GM18519 (cell line): ENCODE data around the gene AOX1.
"Not testable (repeated sequence)": the region's sequence is repeated elsewhere in the genome, so short reads cannot be mapped to it uniquely, and the experiment has no call there.

Experiments used
- ATAC-seq: cut with Tn5 transposase; IDR thresholded peaks from one replicate; pipeline ENCODE4 v1.9.1; 2021; ENCODE audit warnings: mild to moderate bottlenecking, moderate library complexity; ENCODE audit not compliant: unreplicated experiment, low FRiP score

Gene AOX1

DNA sequence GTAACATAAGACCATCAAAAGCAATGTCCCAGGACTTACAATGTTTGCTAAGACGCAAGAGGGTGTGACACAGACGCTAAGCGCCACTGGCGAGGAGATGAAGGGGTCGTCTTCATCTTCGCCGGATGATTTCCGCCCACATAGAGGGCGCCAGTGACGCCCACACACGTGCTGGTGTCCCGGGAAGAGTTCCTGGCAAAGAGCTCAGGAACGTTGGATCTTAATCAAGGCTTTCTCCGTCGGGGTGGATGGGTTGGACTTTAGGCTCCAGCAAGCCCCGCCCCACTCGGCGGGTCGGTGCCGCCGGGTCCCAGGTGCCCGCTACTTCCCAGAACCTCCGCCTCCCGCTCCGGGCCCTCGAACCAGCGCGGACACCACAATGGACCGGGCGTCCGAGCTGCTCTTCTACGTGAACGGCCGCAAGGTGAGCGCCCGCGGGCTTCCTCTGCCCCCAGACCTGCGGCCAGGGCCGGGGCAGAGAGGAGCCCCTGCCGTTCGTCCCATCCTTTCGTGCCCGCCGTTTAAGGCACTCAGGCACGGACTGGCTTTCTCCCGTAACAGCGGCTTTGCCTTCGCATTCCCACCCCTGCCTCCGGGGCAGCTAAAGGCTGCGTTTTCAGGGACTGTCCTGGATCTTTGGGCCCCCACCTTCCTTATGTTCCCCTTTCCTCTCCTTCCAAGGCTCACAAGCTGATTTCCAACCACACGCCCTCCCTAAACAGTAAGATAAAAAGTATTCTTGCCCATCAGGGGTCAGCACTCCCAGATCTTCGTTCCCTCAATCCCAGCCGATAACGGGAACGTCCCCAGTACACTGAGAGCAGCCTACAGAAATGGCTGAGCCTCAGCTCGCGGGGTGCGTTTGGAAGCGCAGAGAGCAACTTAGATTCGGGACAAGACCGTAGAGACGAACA is at the start of gene AOX1:
TSS of gene AOX1 (plus strand) at position 285 of the 914 bp plus-strand sequence. CDS start at position 380, 95 bp downstream.
- ATAC-seq: no peak

DNA sequence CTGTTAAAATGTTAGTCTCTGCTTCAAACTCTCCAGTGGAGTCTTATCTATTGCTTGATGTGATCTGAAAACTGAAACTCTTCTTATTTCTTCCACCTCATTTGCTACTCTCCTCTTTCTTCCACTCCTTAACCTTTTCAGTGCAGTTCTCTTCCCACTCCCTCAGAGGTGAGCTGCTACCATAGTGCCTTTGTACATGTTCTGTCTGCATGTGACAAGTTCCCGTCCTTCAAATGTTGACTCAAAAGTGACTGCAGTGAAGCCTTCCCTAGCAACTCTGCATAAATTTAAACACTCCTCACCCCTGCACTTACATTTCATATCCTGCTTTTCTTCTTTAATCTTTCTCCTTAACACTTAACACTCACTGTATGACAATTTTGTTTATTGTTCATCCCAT is 47.7 kb upstream of the AOX1 start:
- ATAC-seq: no peak

DNA sequence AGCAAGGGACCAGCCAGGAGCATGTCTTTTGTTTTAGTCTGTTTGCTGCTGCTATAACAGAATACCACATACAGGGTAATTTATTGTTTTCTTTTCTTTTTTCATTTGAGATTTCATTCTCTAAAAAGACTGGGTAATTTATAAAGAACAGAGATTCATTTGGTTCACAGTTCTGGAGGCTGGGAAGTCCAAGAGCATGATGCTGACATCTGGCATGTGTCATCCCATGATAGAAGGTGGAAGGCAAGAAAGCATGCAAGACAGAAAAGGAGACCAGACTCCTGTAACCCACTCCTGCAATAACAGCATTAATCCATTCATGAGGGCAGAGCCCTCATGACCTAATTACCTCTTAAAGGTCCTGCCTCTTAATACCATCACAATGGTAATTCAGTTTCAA is 45.0 kb upstream of the AOX1 start:
- no peak for ATAC-seq

DNA sequence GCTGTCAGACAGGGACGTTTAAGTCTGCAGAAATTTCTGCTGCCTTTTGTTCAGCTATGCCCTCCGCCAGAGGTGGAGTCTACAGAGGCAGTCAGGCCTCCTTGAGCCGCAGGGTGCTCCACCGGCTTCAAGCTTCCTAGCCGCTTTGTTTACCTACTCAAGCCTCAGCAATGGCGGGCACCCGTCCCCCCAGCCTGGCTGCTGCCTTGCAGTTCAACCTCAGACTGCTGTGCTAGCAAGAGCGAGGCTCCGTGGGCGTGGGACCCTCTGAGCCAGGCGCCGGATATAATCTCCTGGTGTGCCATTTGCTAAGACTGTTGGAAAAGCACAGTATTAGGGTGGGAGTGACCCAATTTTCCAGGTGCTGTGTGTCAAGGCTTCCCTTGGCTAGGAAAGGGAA is 19.2 kb upstream of the AOX1 start:
- ATAC-seq: not testable (repeated sequence)

DNA sequence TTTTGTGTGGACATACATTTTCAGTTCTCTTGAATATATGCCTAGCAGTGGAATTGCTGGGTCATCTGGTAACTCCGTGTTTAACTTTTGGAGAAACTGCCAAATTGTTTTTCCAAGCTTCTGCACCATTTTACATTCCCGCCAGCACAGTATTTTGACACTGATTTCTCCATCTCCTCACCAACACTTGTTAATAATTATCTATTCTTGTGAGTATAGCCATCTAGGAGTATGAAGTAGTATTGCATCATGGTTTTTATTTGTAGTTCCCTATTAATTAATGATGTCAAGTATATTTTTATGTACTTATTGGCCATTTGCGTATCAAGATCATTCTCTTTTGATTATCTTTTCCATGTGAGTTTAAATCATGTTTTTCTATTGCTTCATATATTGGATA is 17.9 kb upstream of the AOX1 start:
- ATAC-seq: no peak

DNA sequence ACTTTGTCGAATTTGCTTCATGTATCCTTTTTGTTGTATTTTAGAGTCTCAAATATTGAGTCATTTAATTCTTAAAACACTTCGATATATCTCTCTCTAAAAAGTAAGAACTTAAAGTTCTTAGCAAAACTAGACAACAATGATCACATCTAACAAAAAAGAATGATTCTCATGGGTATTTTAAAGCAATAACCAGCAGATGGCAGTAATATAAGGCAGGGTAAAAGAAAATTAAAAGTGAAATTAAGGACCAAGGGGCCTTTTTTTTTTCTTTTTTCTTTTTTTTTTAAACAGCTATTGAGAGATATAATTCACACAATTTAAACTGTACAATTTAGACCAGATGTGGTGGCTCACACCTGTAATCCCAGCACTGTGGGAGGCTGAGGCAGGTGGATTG is 9.9 kb upstream of the AOX1 start:
- no peak for ATAC-seq

DNA sequence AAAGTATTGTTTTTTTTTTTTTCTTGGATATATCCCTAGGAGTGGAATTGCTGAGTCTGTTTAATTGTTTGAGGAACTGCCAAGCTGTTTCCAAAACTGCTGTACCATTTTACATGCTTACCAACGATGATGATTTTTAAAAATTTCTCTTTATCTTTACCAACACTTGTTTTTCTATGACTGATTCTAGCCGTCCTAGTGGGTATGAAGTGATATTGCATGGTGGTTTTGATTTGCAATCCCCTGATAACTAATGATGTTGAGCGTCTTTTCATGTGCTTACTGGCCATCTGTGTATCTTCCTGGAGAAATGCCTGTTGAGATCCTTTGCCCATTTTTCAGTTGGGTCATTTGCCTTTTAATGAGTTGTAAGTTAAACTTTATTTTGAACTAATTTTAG is 8.8 kb upstream of the AOX1 start:
- ATAC-seq: no peak

DNA sequence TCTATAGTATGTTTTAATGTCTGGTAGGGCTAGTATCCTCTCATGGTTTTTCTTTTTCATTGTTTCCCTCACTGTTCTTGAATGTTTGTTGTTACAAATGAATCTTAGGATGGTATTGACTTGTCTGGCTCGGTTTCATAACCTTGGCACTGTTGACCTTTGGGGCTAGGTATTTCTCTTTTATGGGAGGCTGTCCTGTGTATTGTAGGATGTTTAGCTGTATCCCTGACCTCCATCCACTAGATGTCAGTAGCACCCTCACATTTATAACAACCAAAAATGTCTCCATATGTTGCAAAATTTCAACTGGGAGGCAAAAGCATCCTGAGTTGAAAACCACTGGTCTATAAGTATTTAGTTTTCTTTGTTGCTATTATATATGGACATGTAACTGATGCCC is 7.0 kb upstream of the AOX1 start:
- no peak for ATAC-seq

DNA sequence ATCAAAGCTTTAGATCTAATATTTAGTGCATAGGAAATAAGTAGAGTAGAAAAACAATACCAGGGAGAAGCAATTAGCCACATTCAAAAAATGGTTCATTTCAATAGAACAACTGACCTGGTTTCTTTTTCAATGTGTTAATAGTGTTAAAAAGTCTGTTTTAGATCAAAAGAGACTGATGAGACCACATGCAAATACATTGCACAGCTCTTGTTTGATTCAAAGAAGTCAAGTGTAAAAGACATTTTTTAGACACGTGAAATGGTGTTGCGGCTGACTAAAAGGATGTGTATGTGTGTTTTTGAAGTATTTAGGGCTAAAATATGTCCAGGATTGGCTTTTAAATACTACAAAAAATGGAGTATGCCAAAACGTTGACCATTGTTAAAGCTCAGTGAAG is 1.2 kb upstream of the AOX1 start:
- no peak for ATAC-seq

DNA sequence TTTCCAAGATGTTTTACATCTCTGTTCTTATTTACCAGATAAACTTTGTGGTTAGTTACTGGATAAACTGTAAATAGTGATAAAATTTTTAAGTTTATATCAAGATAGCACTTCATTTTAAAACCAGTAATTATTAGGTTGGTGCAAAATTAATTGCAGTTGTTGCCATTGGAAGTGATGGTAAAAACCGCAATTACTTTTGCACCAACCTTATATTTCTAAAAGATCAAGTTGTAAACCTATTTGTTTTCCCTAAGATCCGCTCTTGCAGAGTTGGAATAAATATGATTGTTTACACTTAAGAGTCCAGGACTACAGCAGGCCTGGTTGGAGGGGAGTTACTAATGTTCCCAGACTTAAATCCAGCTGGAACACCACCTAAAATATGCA is 479 bp upstream of the AOX1 start:
- no peak for ATAC-seq

DNA sequence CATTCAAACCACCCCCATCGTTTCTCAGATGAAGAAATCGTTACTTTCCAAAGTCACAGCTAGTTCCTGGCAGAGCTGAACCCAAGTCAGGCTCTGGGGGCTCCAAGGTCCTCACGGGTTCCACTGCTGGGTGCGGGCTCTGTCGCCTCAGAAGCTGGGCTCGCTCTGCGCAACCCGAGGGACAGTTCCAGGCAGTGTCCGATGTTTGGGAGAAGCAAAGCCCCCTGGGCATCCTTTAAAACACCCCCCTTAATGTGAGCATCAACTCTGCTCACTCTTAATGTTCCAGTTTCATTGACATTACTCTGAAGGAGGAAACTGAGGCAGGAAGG is 796 bp downstream of the AOX1 start:
- ATAC-seq: no peak

DNA sequence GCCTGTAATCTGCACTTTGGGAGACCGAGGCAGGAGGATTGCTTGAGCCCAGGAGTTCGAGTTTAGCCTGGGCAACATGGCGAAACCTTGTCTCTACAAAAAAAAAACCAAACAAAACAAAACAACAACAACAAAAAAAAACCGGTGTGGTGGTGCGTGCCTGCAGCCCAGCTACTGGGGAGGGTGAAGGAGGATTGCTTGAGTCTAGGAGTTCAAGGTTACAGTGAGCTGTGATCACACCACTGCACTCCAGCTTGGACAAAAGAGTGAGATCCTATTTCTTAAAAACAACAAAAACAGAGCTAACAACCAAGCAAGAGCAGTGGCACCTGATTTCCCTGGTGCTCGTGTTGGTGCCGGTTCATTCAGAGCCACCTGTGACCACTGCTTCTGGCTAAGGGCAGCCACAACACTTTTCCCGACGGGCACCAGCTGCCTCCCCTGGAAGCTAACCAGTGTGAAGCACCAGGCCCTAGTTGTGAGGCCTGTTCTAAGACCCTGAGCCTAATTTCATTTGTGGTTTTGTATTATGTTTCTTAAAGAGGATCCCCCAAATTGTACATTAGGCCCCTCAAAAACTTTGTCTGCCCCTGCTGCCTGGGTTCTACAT is 1.3 kb downstream of the AOX1 start:
- no peak for ATAC-seq

DNA sequence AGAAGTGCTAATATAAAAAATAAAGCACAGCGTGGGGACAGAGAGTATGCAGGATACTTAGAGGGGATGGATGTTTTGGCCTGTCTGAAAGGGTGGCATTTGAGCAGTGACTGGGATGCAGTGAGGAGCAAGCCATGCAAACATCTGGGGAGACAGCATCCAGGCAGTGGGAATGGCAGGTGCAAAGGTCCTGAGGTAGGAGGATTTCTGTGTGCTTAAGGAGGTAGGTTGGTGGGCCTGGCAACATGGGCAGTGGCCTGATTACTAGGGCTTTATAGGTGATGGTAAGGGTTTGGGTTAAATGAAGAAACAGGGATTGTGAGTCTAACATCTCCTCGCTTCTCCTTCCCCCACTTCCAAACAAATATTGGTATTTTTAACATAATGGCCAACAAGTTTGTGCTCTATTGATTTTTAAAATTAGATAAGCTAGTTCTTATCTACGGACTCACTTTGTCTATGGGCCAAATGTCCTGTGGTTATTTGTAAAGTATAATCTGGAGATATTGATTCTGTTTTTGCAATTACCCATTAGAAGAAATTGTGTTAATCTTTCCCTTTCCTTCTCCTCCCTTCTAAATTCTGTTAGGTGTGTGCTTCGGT is 2.4 kb downstream of the AOX1 start:
- no peak for ATAC-seq

DNA sequence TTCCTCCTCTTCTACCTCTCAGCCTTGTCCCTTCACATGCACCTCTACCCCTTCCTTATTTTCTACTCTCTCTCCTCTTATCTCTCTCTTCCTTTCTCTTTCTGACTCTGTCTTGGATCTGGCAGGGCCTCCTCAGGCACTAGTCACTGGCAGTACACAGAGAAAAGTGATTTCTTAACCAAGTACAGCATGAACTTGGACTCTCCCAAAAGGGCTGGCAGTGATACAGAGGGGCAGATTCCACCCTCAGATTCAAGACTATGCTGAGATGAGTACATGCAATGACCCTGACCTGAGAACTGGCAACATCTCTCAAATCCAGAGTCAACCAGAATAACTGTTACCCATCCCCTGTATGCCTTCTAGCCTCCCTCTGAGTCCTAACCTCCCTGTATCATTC is 4.3 kb downstream of the AOX1 start:
- ATAC-seq: no peak

DNA sequence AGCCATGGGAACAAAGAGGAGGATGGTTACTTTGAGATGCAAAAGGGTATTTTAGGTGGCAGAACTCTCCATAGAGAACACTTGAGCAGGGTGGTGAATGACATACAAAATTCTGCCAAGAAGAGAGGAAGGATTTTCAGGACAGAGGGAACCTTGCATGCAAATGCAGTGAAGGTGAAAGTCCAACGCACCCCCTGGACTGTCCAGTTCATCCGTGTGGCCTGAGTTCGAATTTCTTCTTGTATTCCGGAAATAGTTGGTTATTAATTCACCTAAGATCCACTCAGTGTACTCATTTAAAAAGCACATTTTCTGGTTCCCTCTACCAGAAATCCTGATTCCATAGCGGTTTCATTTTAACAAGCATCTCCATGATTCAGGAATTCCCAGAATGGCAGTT is 5.5 kb downstream of the AOX1 start:
- no peak for ATAC-seq

DNA sequence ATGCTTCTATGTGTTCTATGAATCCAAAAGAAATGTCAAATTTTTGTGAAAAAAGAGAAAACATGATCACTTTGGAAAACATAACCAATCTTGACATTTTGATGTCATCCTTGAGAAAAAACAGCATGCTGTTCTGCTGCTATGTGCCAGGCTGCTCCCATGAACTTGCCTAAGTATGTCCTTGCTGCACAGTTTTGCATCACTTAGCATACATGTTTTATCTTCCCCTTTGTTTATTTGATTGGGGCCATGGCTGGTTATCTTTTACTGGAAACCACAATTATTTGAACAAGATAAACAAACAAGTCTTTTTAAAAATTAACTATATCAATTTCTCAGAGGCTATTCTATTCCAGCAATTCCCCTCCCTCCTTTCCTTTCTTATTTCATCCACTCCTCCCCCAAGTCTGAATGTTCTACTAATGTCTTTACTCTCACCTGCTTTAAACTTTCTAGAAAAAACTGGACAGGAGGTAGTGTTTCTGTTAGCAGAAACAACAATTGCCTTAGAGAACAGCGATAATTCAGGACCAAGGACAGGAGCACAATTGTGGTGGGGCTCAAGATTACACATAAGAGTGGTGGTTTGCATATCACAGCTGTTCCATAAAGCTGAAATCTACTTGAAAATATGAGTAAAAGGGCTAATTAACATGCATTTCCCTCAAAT is 6.7 kb downstream of the AOX1 start:
- ATAC-seq: no peak

DNA sequence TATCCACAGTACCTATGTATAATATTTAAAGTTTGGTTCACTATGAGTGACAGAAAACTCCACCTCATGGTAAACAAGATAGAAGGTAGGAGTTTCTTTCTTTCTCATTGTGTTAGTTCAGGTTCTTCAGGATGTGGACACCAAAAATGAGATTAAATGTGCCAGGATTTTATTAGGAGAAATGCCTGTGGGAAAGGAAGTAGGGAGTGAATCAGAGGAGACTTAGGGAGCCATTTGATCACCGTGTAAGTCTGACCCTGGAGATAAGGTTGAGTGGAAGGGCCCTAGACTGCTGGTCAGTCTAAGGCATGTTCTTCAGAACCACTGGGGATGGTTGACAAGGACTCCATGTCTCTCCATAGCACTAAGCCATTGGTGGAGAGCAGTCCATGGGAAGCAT is 8.1 kb downstream of the AOX1 start:
- ATAC-seq: no peak

DNA sequence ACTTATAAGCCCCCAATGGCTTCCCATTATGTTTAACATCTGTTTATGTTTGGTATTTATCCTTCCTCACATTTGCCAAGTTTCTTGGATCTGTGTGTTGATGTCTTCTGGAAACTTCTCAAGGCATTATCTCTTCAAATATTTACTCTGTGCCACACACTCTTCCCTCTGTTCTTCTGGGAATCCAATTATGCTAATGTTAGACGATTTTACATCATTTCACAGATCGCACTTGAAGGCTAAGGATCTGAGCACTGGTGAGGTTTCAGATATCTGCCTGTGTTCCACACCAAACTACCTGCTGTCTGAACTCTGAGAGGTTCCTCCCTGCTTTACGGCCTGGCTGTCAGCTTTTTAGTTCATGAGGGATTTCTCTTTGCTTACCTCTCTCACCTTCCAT is 10.1 kb downstream of the AOX1 start:
- ATAC-seq: no peak

DNA sequence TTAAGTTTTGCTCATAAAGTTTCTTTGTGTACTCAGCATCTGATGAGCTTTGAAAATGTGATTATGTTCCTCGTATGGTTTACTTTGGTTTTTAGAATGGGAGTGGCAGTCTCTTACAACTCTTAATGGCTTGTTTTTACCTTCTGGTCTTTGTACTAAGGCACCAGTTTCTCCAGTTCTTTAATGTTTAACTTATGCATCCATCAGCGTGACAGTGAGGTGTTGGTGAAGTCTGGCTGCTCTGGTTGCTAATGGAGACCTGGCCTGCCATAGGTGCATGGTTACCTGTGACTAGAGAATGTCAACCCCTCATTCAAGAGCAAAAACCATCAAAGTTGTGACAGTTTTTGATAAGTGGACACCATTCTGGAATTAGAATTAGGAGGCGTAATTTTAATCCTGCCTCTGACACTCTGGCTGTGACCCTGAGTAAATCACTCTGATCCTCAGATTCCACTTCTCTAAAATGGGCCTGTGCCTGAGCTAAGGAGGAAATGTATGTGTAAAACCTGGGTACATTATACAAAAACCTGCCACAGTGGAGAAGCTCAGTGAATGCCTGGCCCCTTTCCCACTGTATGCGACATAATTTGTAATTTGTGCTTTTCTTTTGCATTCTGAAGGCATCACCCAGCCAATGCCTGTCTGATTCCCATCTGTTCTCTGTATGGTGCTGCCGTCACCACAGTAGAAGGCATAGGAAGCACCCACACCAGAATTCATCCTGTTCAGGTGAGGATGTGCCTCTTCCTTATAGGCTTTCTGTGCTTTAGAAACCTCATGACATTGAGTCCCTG is 11.2 kb downstream of the AOX1 start:
- no peak for ATAC-seq

DNA sequence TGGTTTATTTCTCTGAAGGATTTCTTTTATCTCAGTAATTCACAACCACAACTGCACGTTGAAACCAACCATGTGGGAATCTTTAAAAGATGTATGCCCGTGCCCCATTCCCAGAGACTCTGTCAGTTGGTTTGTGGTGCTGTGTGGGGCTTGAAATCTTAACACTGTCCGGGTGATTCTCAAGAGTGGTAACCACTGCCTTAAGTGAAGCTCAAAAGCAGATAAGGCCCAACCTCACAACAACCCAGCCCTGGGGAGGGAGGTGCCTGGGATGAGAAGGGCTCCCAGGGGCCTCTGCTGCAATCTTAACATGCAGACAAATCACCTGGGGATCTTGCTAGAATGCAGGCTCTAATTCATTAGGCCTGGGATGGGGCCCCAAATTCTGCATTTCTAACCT is 13.4 kb downstream of the AOX1 start:
- no peak for ATAC-seq
